ENCODE results near the gene MBNL2.

- TF ChIP-seq SMAD3 (CRISPR knock-in tag; IDR thresholded peaks at IDR 0.05; ENCODE audit: borderline replicate concordance) (no peak), CTCF (IDR thresholded peaks at IDR 0.05) (no peak), ZNF317 (CRISPR knock-in tag; IDR thresholded peaks at IDR 0.05; ENCODE audit: borderline replicate concordance, low read depth) (no peak), CREB1 (CRISPR knock-in tag; IDR thresholded peaks at IDR 0.05) (no peak), ZNF138 (CRISPR knock-in tag; conservative IDR thresholded peaks at IDR 0.05) (no peak), TCF7 (CRISPR knock-in tag; IDR thresholded peaks at IDR 0.05; ENCODE audit: low read depth) (no peak), ELF4 (CRISPR knock-in tag; IDR thresholded peaks at IDR 0.05; ENCODE audit: low read depth) (no peak), RELA (CRISPR knock-in tag; IDR thresholded peaks at IDR 0.05; ENCODE audit: borderline replicate concordance) (no peak), ATF6 (CRISPR knock-in tag; IDR thresholded peaks at IDR 0.05) (no peak)
Observed at GRCh38 chr13:97390941-97391600, 168.9 kb downstream of the MBNL2 start.
